Left cardiac atrium (tissue), 4 donors: ENCODE data around the gene KLHL21. TPM values are rescaled to one million over a fixed set of nuclear protein-coding genes. Genes with fewer than 3 reads are reported as not detected.
"Not testable (repeated sequence)": the region's sequence is repeated elsewhere in the genome, so short reads cannot be mapped to it uniquely, and the experiment has no call there.

Experiments used
- ATAC-seq, 2 donors: fragments of 200-7000 bp; cut with Tn5 transposase; one replicate each; pipeline ENCODE4 v1.9.1; 2020; ENCODE audit warnings: mild to moderate bottlenecking in 2 of 2, moderate library complexity in 2 of 2
- DNase-seq: peaks from one replicate; pipeline ENCODE4 v3.0.0-alpha.2; 2020
- intact Hi-C, 2 donors: fragments of 100-400 bp; cut with DNase I; formaldehyde crosslinking; loops; one replicate each; pipeline versions ENCODE4 v1.14.1 to v1.15.1; 2022 to 2023
- total RNA-seq, 2 donors: library from RNA; stranded (reverse); fragmentation: NEBNext Ultra II Directional; extraction: Animal tissue kit (Norgen Biotek cat#: 25700); gene quantifications; one replicate each; pipeline ENCODE4 v1.2.1, GENCODE V29; 2021
- donor health status: DM: no; HTN: yes; CAD: no.
- donor health status: DM: no; HTN: yes; CAD: no; lungs with severe emphysema.
- donor health status: DM: yes; HTN: yes; CAD: no.
- donor health status: Dilated cardiomyopathy.

The KLHL21 gene
- total RNA-seq, 2 donors from 2014 or later: 43.9 to 75.8 TPM

DNA sequence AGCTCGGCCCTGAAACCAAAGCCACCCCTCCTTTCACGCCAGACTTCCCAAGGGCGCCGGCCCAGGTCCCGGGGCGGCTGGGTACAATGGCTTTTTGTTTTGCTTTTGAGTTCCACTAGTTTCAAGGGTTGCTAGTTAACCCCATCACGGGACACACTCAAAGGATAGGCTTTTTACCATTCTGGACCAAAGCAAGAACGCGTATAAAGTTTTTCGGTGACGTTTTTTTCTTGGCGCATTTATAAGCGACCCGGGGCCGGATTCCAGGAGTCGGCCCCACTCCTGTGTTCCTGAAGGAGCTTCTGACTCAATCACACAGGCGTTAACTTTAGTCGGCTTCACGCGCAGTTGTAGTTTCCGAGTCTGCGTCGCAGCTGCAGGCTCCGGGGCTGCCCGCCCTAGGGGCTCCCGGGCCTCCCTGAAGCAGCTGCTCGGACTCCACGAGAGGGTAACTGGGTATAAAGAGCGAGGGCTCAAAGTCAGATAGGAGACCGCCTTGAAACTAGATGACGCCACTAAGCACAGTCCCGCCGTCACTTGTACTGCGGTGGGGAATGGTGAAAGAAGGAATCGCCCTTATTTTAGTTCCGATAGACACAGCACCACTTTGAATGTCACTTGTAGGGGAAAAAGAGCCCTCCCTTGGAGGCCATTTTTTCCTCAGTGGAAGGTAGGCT lies 707 bp upstream of the KLHL21 start:
- intact Hi-C loops: no loop called here

DNA sequence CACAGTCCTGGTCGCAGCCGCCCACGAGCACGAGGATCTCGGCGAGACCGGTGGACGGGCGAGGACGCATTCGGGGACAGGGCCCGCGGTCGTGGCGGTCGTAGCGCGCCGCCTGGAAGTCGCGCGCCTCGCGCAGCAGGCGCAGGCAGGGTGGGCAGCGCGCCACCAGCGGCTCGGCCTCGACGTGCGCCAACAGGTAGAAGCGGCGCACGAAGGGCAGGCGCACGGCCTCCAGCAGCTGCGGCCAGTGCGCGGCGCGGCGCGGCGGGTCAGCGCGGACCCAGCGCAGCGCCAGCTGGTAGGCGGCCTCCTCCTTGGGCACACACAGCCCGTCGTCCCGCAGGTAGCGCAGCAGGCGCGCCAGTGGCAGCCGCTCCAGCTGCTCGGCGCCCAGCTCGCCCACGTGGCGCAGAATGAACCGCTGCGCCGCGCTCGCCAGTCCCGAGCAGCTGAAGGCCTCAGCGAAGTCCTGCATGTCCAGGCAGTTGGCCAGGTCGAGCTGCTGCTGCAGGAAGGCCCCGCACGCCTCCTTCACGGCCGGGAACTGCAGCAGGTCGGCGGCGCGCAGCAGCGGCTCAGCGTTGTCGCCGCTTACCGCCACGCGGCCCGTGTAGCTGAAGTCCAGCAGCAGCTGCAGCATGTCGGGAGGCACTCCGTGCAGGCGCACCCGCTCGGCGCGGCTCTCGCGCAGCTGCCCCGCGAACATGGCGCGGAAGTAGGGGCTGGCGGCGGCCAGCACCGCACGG lies 573 bp downstream of the KLHL21 start:
- intact Hi-C loops: no loop called here
- peak; percentile 66 for DNase-seq
- ATAC-seq: peak; percentile 28 to 38

More for the DNA sequence above, 707 bp upstream of the KLHL21 start:
- ATAC-seq (peak; percentile 20 to 42), DNase-seq (peak; percentile 75)

GRCh38 chr1:6601049-6601922 lies 1.4 kb downstream of the KLHL21 start:
- ATAC-seq (peak; percentile 8 to 40), DNase-seq (peak; percentile 79)
- intact Hi-C loops: no loop called here

- ATAC-seq (peak in 1 of 2 donors; percentile 0), DNase-seq (no peak)
- intact Hi-C loops: no loop called here
These were observed 2.1 kb downstream of the KLHL21 start for GRCh38 chr1:6600410-6601048.

DNA sequence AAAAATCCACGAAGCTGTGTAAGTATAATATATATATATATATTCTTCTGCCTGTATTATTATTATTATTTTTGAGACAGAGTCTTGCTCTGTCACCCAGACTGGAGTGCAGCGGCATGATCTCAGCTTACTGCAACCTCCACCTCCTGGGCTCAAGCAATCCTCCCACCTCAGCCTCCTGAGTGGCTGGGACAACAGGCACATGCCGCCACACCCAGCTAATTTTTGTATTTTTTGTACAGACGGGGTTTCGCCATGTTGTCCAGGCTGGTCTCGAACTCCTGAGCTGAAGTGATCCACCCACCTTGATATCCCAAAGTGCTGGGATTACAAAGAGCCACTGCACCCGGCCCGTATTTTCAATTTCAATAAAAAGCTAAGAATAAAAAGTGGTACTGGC lies 2.7 kb downstream of the KLHL21 start:
- intact Hi-C loops, DNase-seq, ATAC-seq: not testable (repeated sequence)

- DNase-seq (no peak), ATAC-seq (no peak)
- intact Hi-C loops: no loop called here
These were observed 3.3 kb downstream of the KLHL21 start for GRCh38 chr1:6599141-6599975.

- intact Hi-C loops: no loop called here
- ATAC-seq (no peak), DNase-seq (no peak)
These were observed 4.9 kb downstream of the KLHL21 start for GRCh38 chr1:6597777-6598131.

DNA sequence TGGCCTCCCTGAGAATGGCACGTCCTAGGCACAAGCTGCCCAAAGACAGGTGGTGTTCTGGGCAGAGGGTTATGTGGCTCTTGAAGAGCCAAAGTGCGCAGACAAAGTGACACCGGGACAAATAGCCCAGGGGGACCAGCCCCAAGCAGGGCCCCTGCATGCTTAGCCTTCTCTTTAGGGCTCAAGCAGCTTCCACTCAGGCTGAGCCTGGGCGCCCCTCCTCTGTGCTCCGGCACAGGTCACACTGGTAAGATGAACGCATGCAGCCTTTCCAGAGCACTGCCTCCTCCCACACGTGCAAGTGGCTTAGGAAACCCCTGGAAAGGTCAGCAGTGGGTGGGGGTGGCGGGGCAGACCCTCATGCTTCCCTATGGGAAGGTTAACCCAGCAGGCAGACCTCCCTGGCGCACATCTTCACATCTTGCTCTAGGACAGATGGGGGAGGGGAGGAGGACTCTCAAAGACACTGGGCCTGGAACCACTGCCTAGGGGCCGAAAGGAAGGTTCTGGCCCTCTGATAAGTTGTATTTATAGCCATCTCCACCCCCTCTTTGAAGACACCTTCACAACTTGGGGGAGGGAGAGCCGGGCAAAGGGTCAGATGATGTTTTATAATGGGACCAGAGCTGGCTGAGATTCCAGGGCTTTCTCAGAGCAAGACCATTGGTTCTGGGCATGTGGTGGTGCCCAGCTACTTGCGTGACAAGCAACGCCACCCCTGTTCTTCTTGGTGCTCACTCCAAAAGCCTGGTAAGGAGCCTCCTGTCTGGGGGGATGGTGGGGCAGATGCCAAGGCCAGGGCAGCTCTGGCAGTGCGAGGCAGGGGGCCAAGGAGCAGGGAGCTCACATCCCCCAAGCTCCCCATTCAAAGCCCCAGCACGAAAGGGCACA lies 5.5 kb downstream of the KLHL21 start:
- DNase-seq: no peak
- intact Hi-C loops: no loop called here
- no peak for ATAC-seq

DNA sequence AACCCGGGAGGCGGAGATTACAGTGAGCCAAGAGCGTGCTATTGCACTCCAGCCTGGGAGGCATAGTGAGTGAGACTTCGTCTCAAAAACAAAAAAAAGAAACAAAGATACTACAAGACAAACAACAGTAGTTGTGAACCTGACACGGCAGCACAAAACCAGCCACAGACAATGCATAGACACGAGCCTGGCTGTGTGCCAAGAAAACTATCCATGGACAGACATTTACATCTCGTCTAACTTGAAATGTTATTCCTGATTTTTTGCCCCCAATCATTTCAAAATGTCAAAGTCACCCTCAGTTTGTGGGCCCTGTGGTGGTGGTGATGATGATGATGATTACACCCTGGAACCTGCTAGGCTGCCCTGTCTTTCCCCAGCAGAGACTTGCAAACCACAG lies 6.3 kb downstream of the KLHL21 start:
- DNase-seq (no peak), ATAC-seq (no peak)
- intact Hi-C loops: no loop called here

DNA sequence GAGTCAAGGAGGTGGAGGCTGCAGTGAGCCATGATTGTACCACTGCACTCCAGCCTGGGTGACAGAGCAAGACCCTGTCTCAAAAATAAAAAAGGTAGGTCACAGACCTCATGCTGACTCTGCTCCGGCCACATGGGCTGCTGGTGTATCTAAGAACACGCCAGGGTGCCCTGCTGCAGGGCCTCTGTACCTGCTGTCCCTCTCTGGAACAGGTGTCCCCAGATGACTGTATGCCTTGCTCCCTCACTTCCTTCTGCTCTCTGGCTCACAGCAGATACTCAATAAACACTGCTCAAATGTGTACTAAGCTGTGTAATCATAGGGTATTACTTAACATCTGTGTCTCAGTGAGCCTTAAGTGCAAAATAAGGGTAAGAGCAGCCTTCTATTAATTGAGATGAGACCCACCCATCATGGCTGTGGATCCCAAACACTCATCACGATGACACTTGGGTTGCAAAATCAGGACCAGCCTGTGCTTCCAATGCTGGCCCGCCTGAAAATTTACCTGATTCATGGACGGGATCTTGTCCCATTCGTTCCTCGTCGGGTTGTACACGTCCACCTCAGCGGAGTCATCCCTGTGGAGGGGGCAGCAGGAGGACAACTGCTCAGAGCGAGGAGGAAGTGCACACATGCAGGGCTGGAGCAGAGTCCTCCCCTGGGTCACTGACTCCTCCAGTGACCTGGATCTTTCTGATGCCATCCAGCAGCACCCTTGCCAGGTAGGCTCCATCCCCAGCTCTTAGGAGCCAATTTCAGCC lies 7.5 kb downstream of the KLHL21 start:
- no peak for ATAC-seq
- intact Hi-C loops: no loop called here
- DNase-seq: no peak

DNA sequence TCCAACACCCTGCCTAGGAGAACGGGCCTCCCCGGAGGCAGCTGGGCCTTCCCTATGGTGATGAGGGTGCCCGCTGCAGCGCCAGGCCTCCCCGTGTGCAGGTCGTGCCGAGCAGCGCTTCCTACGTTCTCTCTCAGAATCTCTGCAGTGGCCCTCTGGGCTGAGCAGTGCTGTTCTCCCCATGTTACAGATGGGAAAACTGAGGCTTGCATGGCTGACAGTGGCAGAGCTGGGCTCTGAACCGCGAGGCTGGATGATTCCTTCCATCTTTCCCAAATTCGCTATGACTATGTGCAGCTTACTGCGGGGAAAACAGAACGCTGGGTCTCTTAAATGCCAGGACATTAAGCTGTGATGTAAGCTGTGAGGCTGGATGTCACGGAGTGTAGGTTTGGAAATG lies 8.9 kb downstream of the KLHL21 start:
- ATAC-seq (no peak), DNase-seq (no peak)
- intact Hi-C loops: no loop called here

DNA sequence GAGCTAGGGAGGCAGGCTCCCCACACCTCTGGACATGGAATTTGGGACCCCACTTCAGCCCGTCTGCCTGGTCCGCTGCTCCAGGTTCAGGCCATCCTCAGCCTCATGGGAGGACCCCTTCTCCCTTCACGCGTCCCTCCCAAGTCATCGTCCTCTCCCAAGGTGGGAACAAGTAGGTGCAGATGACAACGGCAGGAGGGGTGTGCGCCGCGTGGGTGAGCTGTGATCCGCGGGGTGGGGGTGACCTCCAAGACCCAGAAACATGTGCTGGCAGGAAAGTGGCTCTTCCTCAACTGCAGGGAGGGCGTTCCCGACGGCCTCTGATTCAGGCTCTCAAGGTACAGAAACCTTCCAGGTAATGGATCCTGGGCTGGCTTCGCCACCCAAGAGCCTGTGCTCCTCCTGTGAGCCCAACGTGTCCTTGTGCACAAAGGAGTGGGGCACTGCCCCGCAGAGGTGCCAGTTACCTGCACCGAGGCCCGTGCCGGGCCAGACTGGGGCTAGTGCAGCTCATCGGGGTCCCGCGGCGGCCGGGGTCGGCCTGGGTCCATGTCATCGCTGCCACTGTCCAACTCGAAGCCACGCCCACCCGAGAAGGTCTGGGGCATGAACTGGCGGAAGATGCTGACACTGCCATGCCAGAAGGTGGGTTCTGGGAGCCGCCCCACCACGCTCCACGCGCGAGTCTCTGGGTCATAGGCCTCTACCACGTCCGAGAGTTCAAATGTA lies 9.6 kb downstream of the KLHL21 start:
- DNase-seq (no peak), ATAC-seq (no peak)
- intact Hi-C loops: no loop called here

DNA sequence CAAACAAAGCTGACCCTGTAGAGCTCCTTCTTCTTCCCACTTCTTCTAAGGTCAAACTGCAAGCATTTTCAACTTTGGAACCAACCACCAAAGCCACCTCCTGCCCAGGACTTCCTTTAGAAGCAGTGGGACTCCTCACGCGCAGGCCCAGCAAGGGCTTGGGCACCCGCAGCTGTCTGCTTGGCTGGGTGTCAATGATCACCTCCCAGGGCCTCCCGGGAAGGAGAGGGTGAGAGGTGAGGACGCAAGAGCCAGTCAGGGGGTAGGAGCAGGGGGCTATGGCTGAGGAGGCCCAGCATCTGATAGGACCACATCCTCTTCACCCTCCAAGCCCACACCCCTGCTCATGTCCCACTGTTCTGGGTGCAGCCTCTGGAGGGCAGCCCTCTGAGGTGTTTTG lies 10.2 kb downstream of the KLHL21 start:
- intact Hi-C loops: no loop called here
- no peak for DNase-seq
- ATAC-seq: peak in 1 of 2 donors; percentile 2

DNA sequence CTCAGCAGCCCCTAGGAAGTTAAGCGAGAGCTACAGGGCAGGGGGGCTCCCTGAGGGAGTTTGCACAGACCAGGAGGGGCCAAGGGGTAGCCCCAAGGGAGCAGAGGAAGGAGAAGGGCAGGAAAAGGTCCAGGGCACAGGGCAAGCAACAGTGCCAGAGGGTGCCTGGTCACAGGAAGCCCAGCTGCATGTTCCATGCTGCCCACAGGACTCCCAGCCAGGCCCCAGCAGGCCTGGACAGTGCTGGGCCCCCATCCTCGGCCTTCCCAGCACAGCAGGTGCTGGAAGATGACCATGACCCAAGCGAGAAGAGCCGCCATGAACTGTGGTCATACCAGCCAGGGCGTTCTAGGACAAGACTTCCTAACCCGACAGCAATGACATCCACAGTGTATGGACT lies 11.0 kb downstream of the KLHL21 start:
- peak in 1 of 2 donors; percentile 42 for ATAC-seq
- intact Hi-C loops: no loop called here
- DNase-seq: no peak

GRCh38 chr1:6591222-6591621 lies 11.4 kb downstream of the KLHL21 start:
- DNase-seq: no peak
- intact Hi-C loops: no loop called here
- ATAC-seq: peak; percentile 9 to 28

DNA sequence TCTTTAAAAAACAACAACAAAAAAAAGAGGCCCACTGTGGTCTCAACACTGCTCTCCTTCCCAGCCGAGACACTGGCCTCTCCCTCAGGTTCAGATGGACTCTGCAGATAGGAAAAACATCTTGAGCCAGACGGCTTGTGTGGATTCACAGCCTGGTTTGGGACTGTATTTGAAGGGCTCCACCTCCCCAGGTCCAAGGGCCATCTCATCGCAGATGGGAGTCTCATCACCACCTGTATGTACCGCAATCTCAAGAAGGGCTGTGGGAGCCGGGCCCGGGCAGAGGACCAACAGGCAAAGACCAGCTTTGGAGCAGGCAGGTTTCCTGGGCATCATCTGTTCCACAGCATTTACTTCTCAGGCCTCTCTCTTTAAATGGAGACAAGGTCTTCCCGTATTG lies 12.6 kb downstream of the KLHL21 start:
- intact Hi-C loops: no loop called here
- ATAC-seq (no peak), DNase-seq (no peak)
